Fibroblast of the aortic adventitia (primary cell): ENCODE results near the gene PIP4K2A. TPM values are rescaled to one million over a fixed set of nuclear protein-coding genes. Genes with fewer than 3 reads are reported as not detected.

Experiments used
- DNase-seq: peaks from one replicate; pipeline ENCODE4 v3.0.0-alpha.2; 2010; ENCODE audit warnings: low read depth
- H3K4me3 ChIP-seq: 2 replicates; pipeline ENCODE4 v1.5.1; 2011; ENCODE audit warnings: low read depth, mild to moderate bottlenecking, control low read depth, low read length, moderate library complexity
- CTCF ChIP-seq: IDR thresholded peaks from 2 replicates; pipeline ENCODE4 v1.5.1; 2011; ENCODE audit warnings: mild to moderate bottlenecking, low read length, control low read depth, inconsistent platforms; ENCODE audit not compliant: insufficient read depth
- total RNA-seq: library from RNA; depleted of rRNA; stranded (reverse); fragments of >200 nt; gene quantifications from 2 replicates; pipeline ENCODE4 v1.2.3, GENCODE V29; 2012; ENCODE audit warnings: low replicate concordance

Gene PIP4K2A
- total RNA-seq, 1 donor, result 52.2 TPM

DNA sequence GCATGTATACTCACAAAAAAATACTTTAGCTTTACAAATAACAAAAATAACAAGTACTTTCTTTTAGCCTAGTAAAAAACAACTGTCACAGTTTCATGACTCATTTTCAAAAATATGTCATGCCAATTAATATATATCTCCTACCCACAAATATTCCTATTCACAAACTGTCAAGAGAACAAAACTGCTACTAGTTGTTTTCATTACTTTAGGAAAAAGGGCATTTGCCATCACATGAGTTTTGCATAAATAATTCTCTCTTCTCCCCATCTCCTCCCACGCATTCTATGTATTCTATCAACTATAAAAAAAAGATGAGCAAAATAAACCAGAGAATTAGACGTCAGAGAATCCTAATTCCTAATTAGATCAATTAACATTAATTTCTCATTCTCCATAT is 87.6 kb downstream of the PIP4K2A start:
- no peak overlapping the region for H3K4me3 ChIP-seq
- DNase-seq, result no peak
- no peak for TF ChIP-seq CTCF

DNA sequence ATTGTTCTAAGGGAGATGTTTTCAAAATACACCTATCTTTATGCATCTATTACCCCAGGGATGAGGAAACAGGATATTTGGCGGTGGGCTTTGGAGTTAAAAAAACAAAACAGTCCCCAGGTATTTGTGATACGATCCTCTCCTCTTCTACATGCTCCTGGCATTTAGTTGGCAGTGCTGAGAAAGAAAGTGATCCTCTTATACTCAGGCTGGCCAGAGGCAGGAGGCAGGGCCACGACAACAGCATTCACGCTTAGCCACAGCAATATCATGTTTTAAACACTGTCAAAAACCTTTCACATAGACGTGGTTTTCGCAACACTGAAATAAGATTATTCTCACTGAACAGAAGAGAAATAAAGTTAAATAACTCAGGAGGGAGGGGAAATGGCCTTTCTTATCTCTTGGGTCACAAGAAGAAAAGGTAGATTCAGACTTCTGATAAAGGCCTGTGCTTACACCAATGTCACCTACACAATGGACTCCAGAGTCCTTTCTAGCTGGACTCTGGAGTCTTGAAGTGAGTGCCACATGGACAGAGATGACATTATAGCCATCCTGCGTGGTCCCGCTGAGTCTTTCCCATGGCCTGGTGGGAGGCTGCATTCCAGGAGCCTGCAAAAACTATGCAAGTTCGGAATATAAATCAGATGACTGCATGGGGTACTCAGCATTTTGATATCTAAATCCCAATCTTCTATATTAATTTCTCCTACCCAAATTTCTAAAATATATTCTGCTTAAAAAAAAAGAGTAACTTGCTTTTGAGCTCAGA is 88.7 kb downstream of the PIP4K2A start:
- DNase-seq, result no peak
- no peak overlapping the region for H3K4me3 ChIP-seq
- TF ChIP-seq CTCF, result no peak

- H3K4me3 ChIP-seq, result no peak overlapping the region
- DNase-seq, result peak; percentile 82
- TF ChIP-seq CTCF, result no peak
These were observed 90.1 kb downstream of the PIP4K2A start for GRCh38 chr10:22624287-22624738.

- DNase-seq, result no peak
- no peak for TF ChIP-seq CTCF
- no peak overlapping the region for H3K4me3 ChIP-seq
These were observed 90.6 kb downstream of the PIP4K2A start for GRCh38 chr10:22623633-22624253.

- H3K4me3 ChIP-seq, result no peak overlapping the region
- no peak for TF ChIP-seq CTCF
- DNase-seq, result no peak
These were observed 92.1 kb downstream of the PIP4K2A start for GRCh38 chr10:22622242-22622806.

DNA sequence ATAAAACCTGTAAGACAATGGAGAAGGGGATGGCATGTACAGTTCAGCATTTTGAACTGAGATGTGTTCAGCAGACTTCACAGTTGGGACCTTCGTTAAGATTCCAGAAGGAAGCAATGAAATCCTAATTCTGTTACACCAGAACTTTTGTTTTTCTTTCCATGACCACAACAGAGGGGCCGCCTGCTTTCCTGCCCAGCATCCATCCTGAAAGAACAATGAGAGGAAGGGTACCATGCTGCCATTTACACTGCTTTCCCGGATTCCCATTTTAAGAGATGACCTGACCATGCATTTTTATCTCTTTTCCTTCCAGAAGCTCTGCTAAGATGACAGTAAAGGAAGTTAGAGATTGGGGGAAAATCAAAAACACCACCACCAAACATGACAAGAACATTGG is 92.7 kb downstream of the PIP4K2A start:
- DNase-seq, result no peak
- no peak overlapping the region for H3K4me3 ChIP-seq
- TF ChIP-seq CTCF, result no peak
